Activated naive CD8-positive, alpha-beta T cell treated with anti-CD3 and anti-CD28 coated beads, Interleukin-2, amount 50 U/mL, for 16 hours (primary cell): ENCODE measurements around the gene WWC2.
"Not testable (repeated sequence)": the region's sequence is repeated elsewhere in the genome, so short reads cannot be mapped to it uniquely, and the experiment has no call there.

Source experiments
- DNase-seq: peaks from one replicate; pipeline ENCODE4 v3.0.0-alpha.2; 2020; ENCODE audit warnings: low read depth, low spot score

The WWC2 gene

GRCh38 chr4:183142571-183143550 is 43.8 kb downstream of the WWC2 start:
- DNase-seq: no peak

- DNase-seq: no peak
These were observed 45.7 kb downstream of the WWC2 start for GRCh38 chr4:183144787-183145186.

- no peak for DNase-seq
These were observed 46.7 kb downstream of the WWC2 start for GRCh38 chr4:183145773-183146172.

GRCh38 chr4:183146478-183146877 is 47.4 kb downstream of the WWC2 start:
- no peak for DNase-seq

- DNase-seq: no peak
These were observed 48.1 kb downstream of the WWC2 start for GRCh38 chr4:183147196-183147595.

GRCh38 chr4:183147983-183148382 is 48.9 kb downstream of the WWC2 start:
- DNase-seq: no peak

- no peak for DNase-seq
These were observed 50.8 kb downstream of the WWC2 start for GRCh38 chr4:183149616-183150539.

- DNase-seq: not testable (repeated sequence)
These were observed 51.6 kb downstream of the WWC2 start for GRCh38 chr4:183150664-183151063.

GRCh38 chr4:183152232-183152631 is 53.2 kb downstream of the WWC2 start:
- not testable (repeated sequence) for DNase-seq

- no peak for DNase-seq
These were observed 54.3 kb downstream of the WWC2 start for GRCh38 chr4:183153190-183153916.

- DNase-seq: no peak
These were observed 55.8 kb downstream of the WWC2 start for GRCh38 chr4:183154701-183155391.

- no peak for DNase-seq
These were observed 56.6 kb downstream of the WWC2 start for GRCh38 chr4:183155450-183156184.

- no peak for DNase-seq
These were observed 58.2 kb downstream of the WWC2 start for GRCh38 chr4:183157215-183157614.

- no peak for DNase-seq
These were observed 59.0 kb downstream of the WWC2 start for GRCh38 chr4:183158062-183158461.

GRCh38 chr4:183161630-183162029 is 62.6 kb downstream of the WWC2 start:
- DNase-seq: no peak

GRCh38 chr4:183163135-183163534 is 64.1 kb downstream of the WWC2 start:
- DNase-seq: no peak

GRCh38 chr4:183164963-183165362 is 65.9 kb downstream of the WWC2 start:
- DNase-seq: no peak

GRCh38 chr4:183165376-183165775 is 66.3 kb downstream of the WWC2 start:
- no peak for DNase-seq

GRCh38 chr4:183170894-183171293 is 71.8 kb downstream of the WWC2 start:
- DNase-seq: no peak
